GM21528 (cell line): ENCODE measurements around the gene PCMT1.
"Not testable (repeated sequence)": the region's sequence is repeated elsewhere in the genome, so short reads cannot be mapped to it uniquely, and the experiment has no call there.

ENCODE experiments used
- ATAC-seq: cut with Tn5 transposase; IDR thresholded peaks from one replicate; pipeline ENCODE4 v1.9.1; 2021; ENCODE audit warnings: mild to moderate bottlenecking, moderate library complexity; ENCODE audit not compliant: unreplicated experiment, low FRiP score

The PCMT1 gene

GRCh38 chr6:149749082-149749593, 403 bp upstream of the PCMT1 start:
- ATAC-seq, result not testable (repeated sequence)

GRCh38 chr6:149750136-149750609, 632 bp downstream of the PCMT1 start:
- peak; percentile 45 for ATAC-seq

GRCh38 chr6:149751239-149751638, 1.7 kb downstream of the PCMT1 start:
- no peak for ATAC-seq

- ATAC-seq, result not testable (repeated sequence)
Observed at GRCh38 chr6:149751920-149752319, 2.4 kb downstream of the PCMT1 start.

- no peak for ATAC-seq
Observed at GRCh38 chr6:149752600-149753373, 3.2 kb downstream of the PCMT1 start.

GRCh38 chr6:149753374-149753637, 3.8 kb downstream of the PCMT1 start:
- ATAC-seq, result not testable (repeated sequence)

GRCh38 chr6:149754548-149754947, 5.0 kb downstream of the PCMT1 start:
- no peak for ATAC-seq

GRCh38 chr6:149755300-149756260, 6.0 kb downstream of the PCMT1 start:
- peak; percentile 71 for ATAC-seq

- ATAC-seq, result no peak
Observed at GRCh38 chr6:149756261-149756636, 6.7 kb downstream of the PCMT1 start.

- ATAC-seq, result peak; percentile 93
Observed at GRCh38 chr6:149761438-149761837, 11.9 kb downstream of the PCMT1 start.

GRCh38 chr6:149763866-149764265, 14.3 kb downstream of the PCMT1 start:
- ATAC-seq, result no peak

GRCh38 chr6:149766156-149766769, 16.7 kb downstream of the PCMT1 start:
- no peak for ATAC-seq

GRCh38 chr6:149769676-149770075, 20.1 kb downstream of the PCMT1 start:
- no peak for ATAC-seq

GRCh38 chr6:149771185-149771584, 21.6 kb downstream of the PCMT1 start:
- ATAC-seq, result no peak

GRCh38 chr6:149771925-149772324, 22.4 kb downstream of the PCMT1 start:
- ATAC-seq, result no peak

GRCh38 chr6:149777624-149778023, 28.1 kb downstream of the PCMT1 start:
- ATAC-seq, result no peak

GRCh38 chr6:149779644-149779963, 30.1 kb downstream of the PCMT1 start:
- no peak for ATAC-seq

GRCh38 chr6:149781715-149782114, 32.2 kb downstream of the PCMT1 start:
- ATAC-seq, result no peak

- ATAC-seq, result no peak
Observed at GRCh38 chr6:149782337-149782736, 32.8 kb downstream of the PCMT1 start.

GRCh38 chr6:149783551-149783950, 34.0 kb downstream of the PCMT1 start:
- ATAC-seq, result no peak

GRCh38 chr6:149806127-149806526, 56.6 kb downstream of the PCMT1 start:
- ATAC-seq, result no peak
